HT1080 (cell line): ENCODE measurements around the gene G6PC2. TPM values are rescaled to one million over a fixed set of nuclear protein-coding genes. Genes with fewer than 3 reads are reported as not detected.
"Not testable (repeated sequence)": the region's sequence is repeated elsewhere in the genome, so short reads cannot be mapped to it uniquely, and the experiment has no call there.

ENCODE experiments used
- DNase-seq: peaks from one replicate; pipeline ENCODE4 v3.0.0-alpha.2; 2015; ENCODE audit warnings: low read depth
- polyA plus RNA-seq, 2 experiments: library from polyadenylated mRNA; depleted of rRNA; stranded (reverse); fragments of >200 nt; gene quantifications; 2 replicates each; pipeline ENCODE4 v1.2.3, GENCODE V29; 2015
- total RNA-seq: library from RNA; depleted of rRNA; stranded (reverse); fragments of >200 nt; shearing (Covaris generic); gene quantifications from 2 replicates; pipeline ENCODE4 v1.2.3, GENCODE V29; 2014; rRNA removed

Gene G6PC2
- not detected in 2 replicates for total RNA-seq
- polyA plus RNA-seq (2015; cell fraction: cytosol; rRNA removed): not detected in 2 replicates
- polyA plus RNA-seq (2015; cell fraction: nucleus; rRNA removed): not detected in 2 replicates

DNA sequence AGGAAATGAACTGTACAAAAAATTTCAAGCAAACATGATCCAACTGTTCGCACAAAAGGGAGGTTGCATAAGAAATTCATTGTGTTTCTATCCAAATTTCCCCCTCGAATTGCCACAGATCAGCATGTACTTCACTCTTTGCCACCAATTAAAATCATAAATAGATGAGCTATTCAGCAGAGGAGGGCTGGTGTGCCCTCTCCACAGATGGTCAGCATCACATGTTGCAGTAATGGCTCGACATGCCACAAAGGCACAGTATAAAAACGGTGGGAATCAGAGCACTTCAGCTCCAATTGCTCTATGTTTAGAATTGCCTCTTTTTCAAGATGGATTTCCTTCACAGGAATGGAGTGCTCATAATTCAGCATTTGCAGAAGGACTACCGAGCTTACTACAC lies at the start of gene G6PC2:
Gene G6PC2 (plus strand): TSS at position 289 of the 400 bp plus-strand sequence. CDS start 41 bp downstream, at position 330.
- DNase-seq: no peak

- DNase-seq: peak; percentile 91
These were observed 49.3 kb upstream of the G6PC2 start for GRCh38 chr2:168851674-168852320.

GRCh38 chr2:168852481-168852880 lies 48.6 kb upstream of the G6PC2 start:
- DNase-seq: no peak

DNA sequence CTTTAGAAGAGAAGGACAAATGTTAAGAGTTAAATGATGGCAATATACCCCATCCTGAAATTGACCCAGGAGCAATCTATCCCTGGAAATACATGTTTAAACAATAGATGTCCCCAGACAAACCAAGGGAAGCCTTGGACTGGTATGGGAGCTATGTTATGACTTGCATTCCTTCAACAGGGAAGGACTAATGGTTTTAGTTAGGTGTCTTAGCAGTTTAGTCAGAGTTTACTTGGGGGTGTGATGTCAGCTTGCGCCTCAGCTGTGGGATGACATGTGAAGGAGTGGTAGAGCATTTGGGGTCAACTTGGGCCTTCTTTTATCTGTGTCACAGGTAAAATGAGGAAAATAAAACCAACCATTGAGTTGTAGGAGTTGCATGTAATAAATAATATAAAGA lies 47.6 kb upstream of the G6PC2 start:
- no peak for DNase-seq

DNA sequence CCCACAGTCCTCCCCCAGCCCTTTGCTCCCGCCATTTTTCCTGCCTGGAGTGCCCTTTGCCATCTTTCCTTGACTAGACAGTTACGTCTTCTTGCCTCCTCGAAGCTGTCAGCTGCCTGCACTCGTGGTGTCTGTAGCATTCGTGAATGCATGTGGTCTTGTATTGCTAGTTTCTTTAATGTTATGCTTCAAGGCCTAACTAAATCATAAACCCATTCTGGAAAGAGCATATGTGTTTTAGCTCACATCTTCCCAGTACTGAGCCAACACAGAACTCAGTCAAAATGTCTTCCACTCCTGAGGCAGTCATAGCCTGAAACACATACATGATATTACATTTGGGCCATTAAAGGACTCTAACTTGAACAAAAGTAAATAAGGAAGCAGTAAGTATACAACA lies 46.4 kb upstream of the G6PC2 start:
- no peak for DNase-seq

GRCh38 chr2:168855601-168856000 lies 45.5 kb upstream of the G6PC2 start:
- no peak for DNase-seq

DNA sequence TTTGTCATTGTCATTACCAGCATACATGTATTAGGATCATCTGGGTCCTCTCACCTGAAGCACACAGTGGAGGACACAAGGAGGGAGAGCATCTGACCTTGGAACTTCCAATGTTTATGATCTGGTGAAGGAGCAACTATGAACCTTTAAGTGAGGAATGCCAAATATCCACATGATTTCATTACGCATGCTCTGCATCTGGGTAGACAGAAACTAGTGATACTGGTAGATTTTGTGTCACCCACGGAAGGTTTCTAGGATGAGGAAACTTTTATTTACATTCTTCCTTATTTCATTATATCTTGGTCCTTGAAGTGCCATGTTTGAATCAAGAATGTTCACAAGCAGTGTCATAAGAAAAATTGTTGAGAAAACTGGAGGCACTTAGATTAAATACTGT lies 42.9 kb upstream of the G6PC2 start:
- DNase-seq: no peak

DNA sequence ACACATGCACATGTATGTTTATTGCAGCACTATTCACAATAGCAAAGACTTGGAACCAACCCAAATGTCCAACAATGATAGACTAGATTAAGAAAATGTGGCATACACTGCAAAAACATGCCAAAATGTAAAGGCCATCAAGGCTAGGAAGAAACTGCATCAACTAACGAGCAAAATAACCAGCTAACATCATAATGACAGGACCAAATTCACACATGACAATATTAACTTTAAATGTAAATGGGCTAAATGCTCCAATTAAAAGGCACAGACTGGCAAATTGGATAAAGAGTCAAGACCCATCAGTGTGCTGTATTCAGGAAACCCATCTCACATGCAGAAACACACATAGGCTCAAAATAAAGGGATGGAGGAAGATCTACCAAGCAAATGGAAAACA lies 33.9 kb upstream of the G6PC2 start:
- not testable (repeated sequence) for DNase-seq

GRCh38 chr2:168870369-168870768 lies 30.7 kb upstream of the G6PC2 start:
- not testable (repeated sequence) for DNase-seq

GRCh38 chr2:168870824-168871223 lies 30.3 kb upstream of the G6PC2 start:
- not testable (repeated sequence) for DNase-seq

- peak; percentile 39 for DNase-seq
These were observed 26.6 kb upstream of the G6PC2 start for GRCh38 chr2:168874368-168875054.

DNA sequence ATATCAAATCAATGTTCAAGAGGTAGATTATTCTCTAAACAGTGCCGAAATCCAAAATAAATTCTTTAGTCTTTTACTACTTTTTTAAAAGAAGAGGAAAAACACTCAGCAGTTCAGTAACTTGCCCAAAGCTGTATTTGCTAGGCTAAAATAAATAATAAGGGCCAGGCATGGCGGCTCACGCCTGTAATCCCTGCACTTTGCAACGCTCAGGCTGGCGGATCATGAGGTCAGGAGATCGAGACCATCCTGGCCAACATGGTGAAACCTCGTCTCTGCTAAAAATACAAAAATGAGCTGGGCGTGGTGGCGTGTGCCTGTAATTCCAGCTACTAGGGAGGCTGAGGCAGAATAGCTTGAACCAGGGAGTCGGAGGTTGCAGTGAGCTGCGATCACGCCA lies 18.9 kb upstream of the G6PC2 start:
- DNase-seq: not testable (repeated sequence)

- DNase-seq: peak; percentile 82
These were observed 16.1 kb upstream of the G6PC2 start for GRCh38 chr2:168884975-168885374.

DNA sequence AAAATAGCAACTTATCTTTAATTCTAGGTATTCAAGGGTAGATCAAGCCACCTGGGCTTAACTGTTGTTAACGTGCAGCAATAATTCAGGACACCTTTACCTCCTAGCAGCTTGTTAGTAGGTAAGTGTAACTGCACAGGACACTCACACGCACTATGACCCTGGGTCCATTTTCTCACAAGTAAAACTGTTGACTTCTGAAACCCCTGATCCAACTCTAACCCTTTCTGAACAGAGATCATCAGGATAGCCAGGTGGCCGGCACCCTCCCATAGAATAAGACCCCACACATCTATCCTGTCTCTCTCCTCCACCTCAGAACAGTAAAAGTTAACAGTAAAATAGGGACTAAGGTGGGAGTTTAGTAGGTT lies 11.5 kb upstream of the G6PC2 start:
- DNase-seq: no peak

- peak; percentile 93 for DNase-seq
These were observed 10.9 kb upstream of the G6PC2 start, which contains the start of gene SPC25 for GRCh38 chr2:168890006-168890782. TSS of gene SPC25 (minus strand) at chr2:168890430. CDS start at chr2:168889519, 911 bp downstream.

DNA sequence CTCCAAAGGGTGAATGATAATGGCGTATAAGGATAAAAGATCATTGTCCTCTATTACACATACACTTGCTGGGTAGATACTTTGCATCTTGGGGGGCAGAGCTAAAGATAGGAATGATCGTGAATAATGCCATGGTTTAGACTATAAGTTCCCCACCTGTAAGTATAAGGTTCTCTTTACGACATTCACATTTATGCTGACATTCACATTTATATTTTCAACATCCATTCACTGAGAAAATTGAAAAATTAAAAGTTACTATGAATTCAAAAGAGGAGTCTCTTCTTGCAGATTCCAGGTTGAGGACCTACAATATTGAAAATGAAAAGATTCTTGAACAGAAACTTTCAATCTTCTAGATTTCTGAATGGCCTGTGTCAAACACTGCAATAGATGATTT lies 8.8 kb upstream of the G6PC2 start:
- DNase-seq: no peak

GRCh38 chr2:168894101-168894500 lies 7.0 kb upstream of the G6PC2 start:
- DNase-seq: no peak

GRCh38 chr2:168894720-168895119 lies 6.4 kb upstream of the G6PC2 start:
- no peak for DNase-seq

DNA sequence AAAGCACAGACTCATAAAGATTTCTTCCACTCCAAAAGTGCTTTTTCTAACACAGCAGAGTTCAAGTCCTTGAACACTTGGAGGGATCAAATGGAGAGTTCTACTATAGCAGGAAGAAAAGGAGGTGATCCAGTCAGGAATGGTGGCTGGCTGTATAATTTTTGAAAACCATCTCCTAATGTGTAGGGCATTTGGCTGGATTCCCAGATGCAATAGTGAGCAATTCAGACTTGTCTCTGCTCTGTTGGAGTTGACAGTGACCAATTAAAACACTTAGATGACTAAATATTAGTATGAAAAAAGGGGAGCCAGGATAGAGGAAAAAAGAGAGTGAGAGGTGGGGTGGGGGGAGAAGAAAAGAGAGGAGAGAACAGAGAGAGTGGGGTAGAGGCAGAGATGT lies 5.3 kb upstream of the G6PC2 start:
- no peak for DNase-seq

- no peak for DNase-seq
These were observed 4.3 kb upstream of the G6PC2 start for GRCh38 chr2:168896783-168897182.

DNA sequence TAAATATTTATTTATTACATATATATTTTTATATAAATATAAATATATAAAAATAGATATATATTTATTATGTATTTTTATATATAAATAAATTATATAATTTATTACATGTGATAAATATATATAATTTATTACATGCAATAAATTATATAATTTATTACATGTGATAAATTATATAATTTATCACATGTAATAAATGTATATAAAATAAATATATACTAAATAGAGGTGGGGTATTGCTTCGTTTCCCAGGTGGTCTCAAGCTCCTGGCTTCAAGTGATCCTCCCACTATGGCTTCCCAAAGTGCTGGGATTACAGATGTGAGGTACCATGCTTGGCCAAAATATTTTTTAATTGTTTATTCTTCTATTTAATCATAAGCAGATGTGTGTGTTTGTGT lies 3.6 kb upstream of the G6PC2 start:
- no peak for DNase-seq

DNA sequence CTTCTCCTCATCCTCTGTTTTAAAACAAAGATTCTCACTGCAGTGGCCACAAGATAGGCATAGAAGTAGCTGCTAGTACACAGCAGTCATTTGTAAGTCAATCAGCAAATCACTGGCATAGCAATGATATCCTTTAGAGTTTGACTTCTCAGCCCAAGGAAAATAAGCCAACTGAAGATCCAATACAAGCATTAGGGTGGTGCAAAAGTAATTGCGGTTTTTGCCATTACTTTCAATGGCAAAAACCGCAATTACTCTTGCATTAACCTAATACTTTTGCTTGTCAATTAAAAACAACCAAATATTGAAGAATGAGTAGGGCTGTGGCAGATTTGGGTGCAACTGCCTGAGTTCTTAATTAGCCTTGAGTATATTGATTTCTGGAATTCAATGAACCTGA lies 2.8 kb downstream of the G6PC2 start:
- DNase-seq: no peak
